HCT116 (cell line): Measurements from ENCODE around the gene DOCK9.

Experiments
- CTCF ChIP-seq, 3 experiments: fragments of 200-600 bp in 1 of 3; sonication (generic) in 1 of 3; IDR thresholded peaks in 2 of 3; conservative IDR thresholded peaks in 1 of 3; 2 replicates each; pipeline ENCODE4 v1.5.1; 2012 to 2017; ENCODE audit warnings: low read depth in 2 of 3, low read length in 2 of 3, antibody characterized with exemption in 1 of 3, borderline replicate concordance in 1 of 3, control low read depth in 1 of 3, mild to moderate bottlenecking in 1 of 3, mixed read lengths in 1 of 3, mixed run types in 1 of 3, moderate library complexity in 1 of 3; ENCODE audit not compliant: insufficient read depth in 1 of 3
- EGR1 ChIP-seq: IDR thresholded peaks from 2 replicates; pipeline ENCODE4 v1.6.1; 2012; ENCODE audit warnings: low read depth
- EZH2 ChIP-seq: fragments of 200-600 bp; sonication (generic); IDR thresholded peaks from 2 replicates; pipeline ENCODE4 v1.6.1; 2017; ENCODE audit warnings: antibody characterized with exemption, mixed run types
- MAX ChIP-seq: IDR thresholded peaks from 2 replicates; pipeline ENCODE4 v1.6.1; 2012
- RAD21 ChIP-seq: IDR thresholded peaks from 2 replicates; pipeline ENCODE4 v1.6.1; 2012; ENCODE audit warnings: low read depth, mild to moderate bottlenecking
- REST ChIP-seq: IDR thresholded peaks from 2 replicates; pipeline ENCODE4 v1.6.1; 2012; ENCODE audit warnings: low read depth
- SIN3A ChIP-seq: IDR thresholded peaks from 2 replicates; pipeline ENCODE4 v1.6.1; 2012; ENCODE audit warnings: low read depth
- TCF7L2 ChIP-seq: IDR thresholded peaks from 2 replicates; pipeline ENCODE4 v1.7.0; 2011; ENCODE audit warnings: borderline replicate concordance, inconsistent platforms; ENCODE audit not compliant: insufficient read depth, insufficient read length; ENCODE audit errors: extremely low read depth
- ZBTB33 ChIP-seq: IDR thresholded peaks from 2 replicates; pipeline ENCODE4 v1.6.1; 2011; ENCODE audit warnings: mild to moderate bottlenecking, low read length, moderate library complexity; ENCODE audit not compliant: insufficient replicate concordance; ENCODE audit errors: extremely low read depth
- ZNF274 ChIP-seq: fragments of 200-500 bp; sonication (Bioruptor generic); IDR thresholded peaks from 2 replicates; pipeline ENCODE4 v1.6.1; 2014; ENCODE audit warnings: mild to moderate bottlenecking, low read depth, low read length, inconsistent platforms

GRCh38 chr13:99018418-99019180 is 40.7 kb upstream of the DOCK9 start:
- no peak for TF ChIP-seq REST
- no peak for TF ChIP-seq CTCF (IDR thresholded peaks at IDR 0.05 in 2 of 3, conservative IDR thresholded peaks at IDR 0.05 in 1 of 3; ENCODE audit: borderline replicate concordance in 1 of 3, insufficient read depth in 1 of 3, low read depth in 2 of 3, low read length in 2 of 3)
- TF ChIP-seq ZNF274 = no peak
- TF ChIP-seq ZBTB33 = no peak
- no peak for TF ChIP-seq RAD21
- TF ChIP-seq EZH2 = no peak
- no peak for TF ChIP-seq TCF7L2
- TF ChIP-seq SIN3A = no peak
- TF ChIP-seq MAX = no peak
- no peak for TF ChIP-seq EGR1
